Testis (tissue), 3 donors: ENCODE results near the gene PCDHGB5. TPM values are rescaled to one million over a fixed set of nuclear protein-coding genes. Genes with fewer than 3 reads are reported as not detected.
"Not testable (repeated sequence)": the region's sequence is repeated elsewhere in the genome, so short reads cannot be mapped to it uniquely, and the experiment has no call there.

Experiments used
- DNase-seq: peaks from one replicate; pipeline ENCODE4 v3.0.0-alpha.2; 2019
- H3K27ac ChIP-seq, 2 donors: fragments of 200-600 bp; sonication (generic); one replicate each; pipeline ENCODE4 v1.5.1; 2019
- H3K27me3 ChIP-seq: fragments of 200-600 bp; sonication (generic); one replicate; pipeline ENCODE4 v1.5.1; 2019
- H3K36me3 ChIP-seq: fragments of 200-600 bp; sonication (generic); one replicate; pipeline ENCODE4 v1.5.1; 2017; ENCODE audit warnings: low read depth; ENCODE audit errors: missing control alignments
- H3K4me1 ChIP-seq: fragments of 200-600 bp; sonication (generic); one replicate; pipeline ENCODE4 v1.5.1; 2019
- H3K4me3 ChIP-seq, 2 donors: fragments of 200-600 bp; sonication (generic); one replicate each; pipeline ENCODE4 v1.5.1; 2017 to 2019
- H3K9me3 ChIP-seq: fragments of 200-600 bp; sonication (generic); one replicate; pipeline ENCODE4 v1.5.1; 2017
- POLR2A ChIP-seq: fragments of 450-650 bp; IDR thresholded peaks from one replicate; pipeline ENCODE4 v1.6.1; 2017; ENCODE audit warnings: antibody characterized with exemption, mild to moderate bottlenecking, moderate library complexity
- WGBS, 2 donors: methylation state at CpG; one replicate each; pipeline ENCODE4 v1.1.5; 2018; 5-methylcytosine and 5-hydroxymethylcytosine counted together
- intact Hi-C: fragments of 100-400 bp; cut with DNase I; formaldehyde crosslinking; loops from one replicate; pipeline ENCODE4 v1.15.1; 2023; ENCODE audit warnings: low total_unique reads
- polyA plus RNA-seq: library from polyadenylated mRNA; stranded (reverse); fragments of 350-450 nt; fragmentation: Illumina TruSeq; extraction: RNeasy Lipid Tissue Mini Kit (QIAGEN cat#74804); gene quantifications from one replicate; pipeline ENCODE4 v1.2.3, GENCODE V29; 2014; ENCODE audit warnings: low read depth, low replicate concordance; ENCODE audit not compliant: insufficient read depth
- total RNA-seq, 2 donors: library from RNA; depleted of rRNA; stranded (reverse); fragments of >200 nt; gene quantifications; one replicate each; pipeline ENCODE4 v1.2.3, GENCODE V29; 2016
- TF ChIP-seq, protein P1 (sequence below), 3 experiments: fragments of 450-650 bp in 2 of 3; fragments of 200-600 bp in 1 of 3; sonication (generic) in 1 of 3; IDR thresholded peaks; one replicate each; pipeline ENCODE4 v1.5.1; 2016 to 2019; ENCODE audit warnings: antibody characterized with exemption in 3 of 3, mild to moderate bottlenecking in 2 of 3, moderate library complexity in 1 of 3

Gene PCDHGB5
- total and polyA plus RNA-seq, 3 donors from 2014 or later = 4.5 to 36.4 (median 28.3) TPM

DNA sequence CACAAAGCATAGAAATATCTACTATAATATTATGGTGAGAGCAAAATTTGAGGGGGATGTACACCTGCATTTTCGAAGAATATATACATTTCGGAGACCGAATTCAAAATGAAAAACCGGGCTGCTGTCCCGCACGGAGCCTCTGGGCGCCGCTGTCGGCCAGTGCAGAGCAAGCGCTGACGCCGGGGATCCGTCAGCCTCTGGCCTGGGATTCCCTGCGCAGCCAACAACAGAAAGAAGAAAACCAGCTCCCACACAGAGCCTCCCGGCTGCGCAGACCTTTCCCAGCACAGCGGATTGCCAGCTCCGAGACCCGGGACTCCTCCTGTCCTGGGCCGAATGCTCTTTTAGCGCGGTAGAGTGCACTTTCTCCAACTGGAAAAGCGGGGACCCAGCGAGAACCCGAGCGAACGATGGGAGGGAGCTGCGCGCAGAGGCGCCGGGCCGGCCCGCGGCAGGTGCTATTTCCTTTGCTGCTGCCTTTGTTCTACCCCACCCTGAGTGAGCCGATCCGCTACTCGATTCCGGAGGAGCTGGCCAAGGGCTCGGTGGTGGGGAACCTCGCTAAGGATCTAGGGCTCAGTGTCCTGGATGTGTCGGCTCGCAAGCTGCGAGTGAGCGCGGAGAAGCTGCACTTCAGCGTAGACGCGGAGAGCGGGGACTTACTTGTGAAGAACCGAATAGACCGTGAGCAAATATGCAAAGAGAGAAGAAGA, 10.2 kb downstream of the PCDHGB5 start, which contains the start of gene PCDHGB6:
Gene PCDHGB6 (plus strand): TSS at position 232 of the 716 bp plus-strand sequence. CDS start 182 bp downstream, at position 414.
- intact Hi-C loops, H3K27me3 ChIP-seq, H3K4me1 ChIP-seq, H3K27ac ChIP-seq, H3K36me3 ChIP-seq, H3K9me3 ChIP-seq: not testable (repeated sequence)
- peak within 1 kb of the TSS in 1 of 2 donors; percentile 48 for H3K4me3 ChIP-seq
- DNase-seq = peak; percentile 71
- TF ChIP-seq, protein P1, sequence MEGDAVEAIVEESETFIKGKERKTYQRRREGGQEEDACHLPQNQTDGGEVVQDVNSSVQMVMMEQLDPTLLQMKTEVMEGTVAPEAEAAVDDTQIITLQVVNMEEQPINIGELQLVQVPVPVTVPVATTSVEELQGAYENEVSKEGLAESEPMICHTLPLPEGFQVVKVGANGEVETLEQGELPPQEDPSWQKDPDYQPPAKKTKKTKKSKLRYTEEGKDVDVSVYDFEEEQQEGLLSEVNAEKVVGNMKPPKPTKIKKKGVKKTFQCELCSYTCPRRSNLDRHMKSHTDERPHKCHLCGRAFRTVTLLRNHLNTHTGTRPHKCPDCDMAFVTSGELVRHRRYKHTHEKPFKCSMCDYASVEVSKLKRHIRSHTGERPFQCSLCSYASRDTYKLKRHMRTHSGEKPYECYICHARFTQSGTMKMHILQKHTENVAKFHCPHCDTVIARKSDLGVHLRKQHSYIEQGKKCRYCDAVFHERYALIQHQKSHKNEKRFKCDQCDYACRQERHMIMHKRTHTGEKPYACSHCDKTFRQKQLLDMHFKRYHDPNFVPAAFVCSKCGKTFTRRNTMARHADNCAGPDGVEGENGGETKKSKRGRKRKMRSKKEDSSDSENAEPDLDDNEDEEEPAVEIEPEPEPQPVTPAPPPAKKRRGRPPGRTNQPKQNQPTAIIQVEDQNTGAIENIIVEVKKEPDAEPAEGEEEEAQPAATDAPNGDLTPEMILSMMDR (IDR thresholded peaks at IDR 0.05) = peak; percentile 21 to 49 (median 49)
- 9 to 14% methylated on average over 32 to 44 of the region's 51 CpGs for WGBS, 2 donors

DNA sequence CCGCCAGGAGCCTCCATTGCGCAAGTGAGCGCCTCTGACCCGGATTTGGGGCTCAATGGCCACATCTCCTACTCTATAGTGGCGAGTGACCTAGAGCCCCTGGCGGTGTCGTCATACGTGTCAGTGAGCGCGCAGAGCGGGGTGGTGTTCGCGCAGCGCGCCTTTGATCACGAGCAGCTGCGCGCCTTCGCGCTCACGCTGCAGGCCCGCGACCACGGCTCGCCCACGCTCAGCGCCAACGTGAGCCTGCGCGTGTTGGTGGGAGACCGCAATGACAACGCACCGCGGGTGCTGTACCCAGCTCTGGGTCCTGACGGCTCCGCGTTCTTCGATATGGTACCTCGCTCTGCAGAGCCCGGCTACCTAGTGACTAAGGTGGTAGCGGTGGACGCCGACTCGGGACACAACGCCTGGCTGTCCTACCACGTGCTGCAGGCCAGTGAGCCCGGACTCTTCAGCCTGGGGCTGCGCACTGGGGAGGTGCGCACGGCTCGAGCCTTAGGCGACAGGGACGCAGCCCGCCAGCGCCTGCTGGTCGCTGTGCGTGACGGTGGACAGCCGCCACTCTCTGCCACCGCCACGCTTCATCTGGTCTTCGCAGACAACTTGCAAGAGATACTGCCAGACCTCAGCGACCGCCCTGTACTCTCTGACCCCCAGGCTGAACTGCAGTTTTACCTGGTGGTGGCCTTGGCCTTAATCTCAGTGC, 12.0 kb downstream of the PCDHGB5 start:
- TF ChIP-seq, protein P1 (IDR thresholded peaks at IDR 0.05) = no peak
- TF ChIP-seq POLR2A = no peak
- no peak for DNase-seq
- Histone ChIP-seq H3K27ac (no peak overlapping the region), H3K4me3 (no peak overlapping the region), H3K4me1 (no peaks in the 10 kb centered on the region), H3K27me3 (no peaks in the 10 kb centered on the region), H3K36me3 (no peaks in the 10 kb centered on the region), H3K9me3 (no peaks in the 10 kb centered on the region)
- intact Hi-C loops = no loop called here
- WGBS, 2 donors = 24 to 33% methylated on average over 1 to 64 of the region's 64 CpGs

DNA sequence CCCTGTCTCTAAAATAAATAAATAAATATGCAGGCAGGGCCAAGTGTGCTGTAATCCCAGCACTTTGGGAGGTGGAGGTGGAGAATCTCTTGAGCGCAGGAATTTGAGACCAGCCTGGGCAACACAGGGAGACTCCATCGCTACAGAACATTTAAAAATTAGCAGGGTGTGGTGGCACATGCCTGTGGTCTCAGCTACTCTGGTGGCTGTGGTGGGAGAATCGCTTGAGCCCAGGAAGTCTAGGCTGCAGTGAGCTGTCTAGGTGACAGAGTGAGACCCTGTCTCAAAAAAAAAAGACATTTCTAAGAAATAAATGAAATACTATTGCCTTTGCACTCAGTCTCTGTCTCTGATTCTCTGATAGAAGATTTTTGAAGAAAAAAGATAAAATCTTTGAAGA, 13.8 kb downstream of the PCDHGB5 start:
- Histone ChIP-seq H3K4me3 (no peak overlapping the region), H3K9me3 (no peaks in the 10 kb centered on the region), H3K4me1 (no peaks in the 10 kb centered on the region), H3K27ac (no peak overlapping the region), H3K27me3 (no peaks in the 10 kb centered on the region), H3K36me3 (no peaks in the 10 kb centered on the region)
- 71 to 73% methylated on average over 3 of the region's 3 CpGs for WGBS, 2 donors
- intact Hi-C loops = no loop called here
- no peak for DNase-seq
- TF ChIP-seq POLR2A = no peak
- TF ChIP-seq, protein P1 (IDR thresholded peaks at IDR 0.05) = no peak

DNA sequence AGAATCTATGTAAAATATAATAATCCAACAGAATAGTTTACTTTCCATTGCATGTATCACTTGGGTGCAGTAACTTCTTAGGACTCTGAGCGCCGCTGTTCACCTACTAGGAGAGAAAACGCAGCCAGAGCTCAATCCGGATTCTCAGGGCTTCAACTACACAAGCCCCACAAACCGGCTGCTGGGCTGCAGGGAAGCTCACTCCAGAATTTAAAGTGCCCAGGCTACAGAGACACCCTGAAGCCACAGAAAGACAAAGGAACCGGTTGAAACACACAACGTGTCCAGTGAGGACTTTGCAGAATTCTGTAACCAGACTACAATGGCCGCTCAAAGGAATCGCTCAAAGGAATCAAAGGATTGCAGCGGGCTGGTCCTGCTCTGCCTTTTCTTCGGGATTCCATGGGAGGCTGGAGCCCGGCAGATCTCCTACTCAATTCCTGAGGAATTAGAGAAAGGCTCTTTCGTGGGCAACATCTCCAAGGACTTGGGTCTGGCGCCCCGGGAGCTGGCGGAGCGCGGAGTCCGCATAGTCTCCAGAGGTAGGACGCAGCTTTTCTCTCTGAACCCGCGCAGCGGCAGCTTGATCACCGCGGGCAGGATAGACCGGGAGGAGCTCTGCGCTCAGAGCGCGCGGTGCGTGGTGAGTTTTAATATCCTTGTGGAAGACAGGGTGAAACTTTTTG, 15.2 kb downstream of the PCDHGB5 start, which contains the start of gene PCDHGA10:
Gene PCDHGA10 (plus strand): TSS at position 134 of the 686 bp plus-strand sequence. CDS start 189 bp downstream, at position 323.
- H3K36me3 ChIP-seq = no peaks in the 10 kb centered on the region
- H3K4me3 ChIP-seq = peak within 1 kb of the TSS in 1 of 2 donors; percentile 36
- intact Hi-C loops = no loop called here
- no peaks in the 10 kb centered on the region for H3K9me3 ChIP-seq
- peak; percentile 74 for DNase-seq
- TF ChIP-seq POLR2A = no peak
- TF ChIP-seq, protein P1 (IDR thresholded peaks at IDR 0.05) = peak in 2 of 3 experiments; percentile 27 to 32
- no peaks in the 10 kb centered on the region for H3K27me3 ChIP-seq
- 9 to 28% methylated on average over 27 to 31 of the region's 31 CpGs for WGBS, 2 donors
- no peaks in the 10 kb centered on the region for H3K4me1 ChIP-seq
- H3K27ac ChIP-seq = no peak within 1 kb of the TSS
